Activated CD4-positive, alpha-beta memory T cell treated with anti-CD3 and anti-CD28 coated beads, Interleukin-2, amount 10 ng/mL, durations not matched to agents 7 days and 5 days (primary cell): ENCODE data around the gene ITPR1. TPM values are rescaled to one million over a fixed set of nuclear protein-coding genes. Genes with fewer than 3 reads are reported as not detected.

ENCODE experiments used
- CTCF ChIA-PET: fragments of 350-600 bp; sonication (Branson Sonifier 250); formaldehyde crosslinking; loops from one replicate; lab custom pipeline; 2021; ENCODE audit warnings: antibody characterized with exemption, inconsistent platforms; lab: Charles Lee
- POLR2A ChIA-PET: fragments of 350-600 bp; sonication (Branson Sonifier 250); formaldehyde crosslinking; loops from one replicate; lab custom pipeline; 2021; ENCODE audit warnings: antibody characterized with exemption; lab: Charles Lee
- DNase-seq: peaks from one replicate; pipeline ENCODE4 v3.0.0-alpha.2; 2020
- H3K27ac Mint-ChIP-seq: one replicate; pipeline ENCODE4 v1.8.0; 2021; ENCODE audit warnings: mild to moderate bottlenecking, mixed read lengths
- H3K27me3 Mint-ChIP-seq: one replicate; pipeline ENCODE4 v1.8.0; 2021; ENCODE audit warnings: mixed read lengths
- H3K36me3 Mint-ChIP-seq: one replicate; pipeline ENCODE4 v1.8.0; 2021; ENCODE audit warnings: low read depth, mixed read lengths
- H3K4me1 Mint-ChIP-seq: one replicate; pipeline ENCODE4 v1.8.0; 2021; ENCODE audit warnings: mixed read lengths
- H3K4me3 Mint-ChIP-seq: one replicate; pipeline ENCODE4 v1.8.0; 2021; ENCODE audit warnings: mild to moderate bottlenecking, mixed read lengths
- H3K9me3 Mint-ChIP-seq: one replicate; pipeline ENCODE4 v1.8.0; 2021; ENCODE audit warnings: mixed read lengths
- total RNA-seq, 2 experiments: library from RNA; stranded (reverse); gene quantifications; one replicate each; pipeline ENCODE4 v1.2.3, GENCODE V29; 2021

The ITPR1 gene
- total RNA-seq, 2 experiments from 2014 or later: 59.6 to 64.3 TPM

GRCh38 chr3:4466741-4467521, 26.2 kb upstream of the ITPR1 start, which contains the start of gene SUMF1:
TSS of gene SUMF1 (minus strand) at chr3:4467269. CDS start at chr3:4467245, 24 bp downstream.
- H3K4me1 Mint-ChIP-seq: peaks cover 22% of the 10 kb centered on the region
- peak; percentile 82 for DNase-seq
- no peaks in the 10 kb centered on the region for H3K36me3 Mint-ChIP-seq
- H3K27ac Mint-ChIP-seq: peak within 1 kb of the TSS; percentile 86
- H3K9me3 Mint-ChIP-seq: no peaks in the 10 kb centered on the region
- H3K4me3 Mint-ChIP-seq: peak within 1 kb of the TSS; percentile 88
- CTCF ChIA-PET: interaction anchor here (1.0 to 1.6 kb wide), 4 partner anchors 26 to 167 kb away, joined by 3 to 9 read pairs (median 6); partner anchors contain the start of gene ITPR1
- POLR2A ChIA-PET: interaction anchor here (0.6 to 2.2 kb wide), 16 partner anchors 9 to 731 kb away, joined by 3 to 60 read pairs (median 4); partner anchors contain the start of gene ITPR1
- peaks cover under 1% of the 10 kb centered on the region for H3K27me3 Mint-ChIP-seq

GRCh38 chr3:4467522-4467867, 25.7 kb upstream of the ITPR1 start:
- Mint-ChIP-seq H3K27me3 (peaks cover 4% of the 10 kb centered on the region), H3K27ac (peak overlapping the region; percentile 86), H3K9me3 (no peaks in the 10 kb centered on the region), H3K4me3 (peak overlapping the region; percentile 88), H3K36me3 (no peaks in the 10 kb centered on the region), H3K4me1 (peaks cover 22% of the 10 kb centered on the region)
- POLR2A ChIA-PET: interaction anchor here (0.6 to 2.2 kb wide), 16 partner anchors 9 to 730 kb away, joined by 3 to 60 read pairs (median 4); partner anchors contain the start of gene ITPR1
- CTCF ChIA-PET: interaction anchor here (1.0 to 1.6 kb wide), 4 partner anchors 26 to 166 kb away, joined by 3 to 9 read pairs (median 6); partner anchors contain the start of gene ITPR1
- DNase-seq: no peak

GRCh38 chr3:4471907-4472306, 21.2 kb upstream of the ITPR1 start:
- H3K9me3 Mint-ChIP-seq: no peaks in the 10 kb centered on the region
- H3K27me3 Mint-ChIP-seq: peaks cover 16% of the 10 kb centered on the region
- POLR2A ChIA-PET: interaction anchor here (3.8 kb wide), 1 partner anchor 21 kb away, joined by 20 read pairs; the partner anchor contains the start of gene ITPR1
- peaks cover 16% of the 10 kb centered on the region for H3K4me1 Mint-ChIP-seq
- no peak for DNase-seq
- H3K4me3 Mint-ChIP-seq: no peak overlapping the region
- no peaks in the 10 kb centered on the region for H3K36me3 Mint-ChIP-seq
- H3K27ac Mint-ChIP-seq: no peak overlapping the region
- CTCF ChIA-PET: no interaction called here

GRCh38 chr3:4472312-4472711, 20.8 kb upstream of the ITPR1 start:
- POLR2A ChIA-PET: interaction anchor here (1.5 to 3.8 kb wide), 2 partner anchors 21 kb away, joined by 3 to 20 read pairs; partner anchors contain the start of gene ITPR1
- Mint-ChIP-seq H3K27me3 (peaks cover 16% of the 10 kb centered on the region), H3K4me3 (no peak overlapping the region), H3K27ac (no peak overlapping the region), H3K4me1 (peaks cover 14% of the 10 kb centered on the region), H3K9me3 (no peaks in the 10 kb centered on the region), H3K36me3 (no peaks in the 10 kb centered on the region)
- CTCF ChIA-PET: no interaction called here
- DNase-seq: no peak

GRCh38 chr3:4472766-4473165, 20.4 kb upstream of the ITPR1 start:
- Mint-ChIP-seq H3K4me3 (no peak overlapping the region), H3K27me3 (peaks cover 16% of the 10 kb centered on the region), H3K9me3 (no peaks in the 10 kb centered on the region), H3K36me3 (no peaks in the 10 kb centered on the region), H3K4me1 (peaks cover 10% of the 10 kb centered on the region), H3K27ac (no peak overlapping the region)
- POLR2A ChIA-PET: interaction anchor here (1.5 kb wide), 1 partner anchor 20 kb away, joined by 3 read pairs; the partner anchor contains the start of gene ITPR1
- CTCF ChIA-PET: no interaction called here
- DNase-seq: no peak

GRCh38 chr3:4474683-4475490, 18.3 kb upstream of the ITPR1 start:
- no peak overlapping the region for H3K4me3 Mint-ChIP-seq
- no peaks in the 10 kb centered on the region for H3K36me3 Mint-ChIP-seq
- no peak overlapping the region for H3K27ac Mint-ChIP-seq
- peaks cover 10% of the 10 kb centered on the region for H3K4me1 Mint-ChIP-seq
- H3K27me3 Mint-ChIP-seq: peaks cover 19% of the 10 kb centered on the region
- CTCF ChIA-PET: interaction anchor here (0.8 to 1.6 kb wide), 3 partner anchors 18 to 124 kb away, joined by 3 to 7 read pairs (median 3); partner anchors contain the start of gene ITPR1
- POLR2A ChIA-PET: interaction anchor here (1.3 to 2.3 kb wide), 2 partner anchors 19 to 81 kb away, joined by 3 to 17 read pairs; partner anchors contain the start of gene ITPR1
- no peaks in the 10 kb centered on the region for H3K9me3 Mint-ChIP-seq
- peak; percentile 36 for DNase-seq

GRCh38 chr3:4475804-4476203, 17.3 kb upstream of the ITPR1 start:
- no peaks in the 10 kb centered on the region for H3K36me3 Mint-ChIP-seq
- DNase-seq: no peak
- H3K4me3 Mint-ChIP-seq: no peak overlapping the region
- H3K27me3 Mint-ChIP-seq: peaks cover 20% of the 10 kb centered on the region
- ChIA-PET CTCF (interaction anchor here (1.4 kb wide), 1 partner anchor 17 kb away, joined by 3 read pairs; the partner anchor contains the start of gene ITPR1), POLR2A (interaction anchor here (2.3 kb wide), 1 partner anchor 18 kb away, joined by 17 read pairs; the partner anchor contains the start of gene ITPR1)
- H3K4me1 Mint-ChIP-seq: peaks cover 10% of the 10 kb centered on the region
- no peak overlapping the region for H3K27ac Mint-ChIP-seq
- H3K9me3 Mint-ChIP-seq: no peaks in the 10 kb centered on the region

GRCh38 chr3:4476496-4476895, 16.7 kb upstream of the ITPR1 start:
- no peak overlapping the region for H3K4me3 Mint-ChIP-seq
- peaks cover 10% of the 10 kb centered on the region for H3K4me1 Mint-ChIP-seq
- POLR2A ChIA-PET: interaction anchor here (2.3 kb wide), 1 partner anchor 17 kb away, joined by 17 read pairs; the partner anchor contains the start of gene ITPR1

GRCh38 chr3:4478261-4478660, 14.9 kb upstream of the ITPR1 start:
- POLR2A ChIA-PET: no interaction called here
- peaks cover 10% of the 10 kb centered on the region for H3K4me1 Mint-ChIP-seq

More at GRCh38 chr3:4476496-4476895, 16.7 kb upstream of the ITPR1 start:
- Mint-ChIP-seq H3K9me3 (no peaks in the 10 kb centered on the region), H3K36me3 (no peaks in the 10 kb centered on the region), H3K27me3 (peaks cover 20% of the 10 kb centered on the region), H3K27ac (no peak overlapping the region)
- CTCF ChIA-PET: interaction anchor here (1.4 kb wide), 1 partner anchor 16 kb away, joined by 3 read pairs; the partner anchor contains the start of gene ITPR1
- DNase-seq: no peak

GRCh38 chr3:4491855-4492207, 1.3 kb upstream of the ITPR1 start:
- POLR2A ChIA-PET: interaction anchor here (1.8 to 6.1 kb wide), 8 partner anchors 14 to 141 kb away, joined by 5 to 93 read pairs (median 32); partner anchors contain the start of gene SUMF1

More at GRCh38 chr3:4478261-4478660, 14.9 kb upstream of the ITPR1 start:
- DNase-seq: no peak
- CTCF ChIA-PET: no interaction called here
- H3K4me3 Mint-ChIP-seq: no peak overlapping the region
- no peak overlapping the region for H3K27ac Mint-ChIP-seq
- no peaks in the 10 kb centered on the region for H3K9me3 Mint-ChIP-seq
- peaks cover 11% of the 10 kb centered on the region for H3K27me3 Mint-ChIP-seq
- no peaks in the 10 kb centered on the region for H3K36me3 Mint-ChIP-seq

GRCh38 chr3:4492208-4493013, 737 bp upstream of the ITPR1 start:
- peak; percentile 56 for DNase-seq
- Mint-ChIP-seq H3K36me3 (peaks cover 30% of the 10 kb centered on the region), H3K27ac (no peak overlapping the region), H3K4me1 (peaks cover 32% of the 10 kb centered on the region), H3K9me3 (no peaks in the 10 kb centered on the region), H3K27me3 (peaks cover 22% of the 10 kb centered on the region), H3K4me3 (peak overlapping the region; percentile 82)
- POLR2A ChIA-PET: interaction anchor here (0.6 to 6.1 kb wide), 21 partner anchors 13 to 631 kb away, joined by 3 to 93 read pairs (median 6); partner anchors contain the start of gene SUMF1
- CTCF ChIA-PET: interaction anchor here (0.9 to 5.4 kb wide), 14 partner anchors 12 to 630 kb away, joined by 3 to 51 read pairs (median 6); partner anchors contain the start of gene SUMF1

More at GRCh38 chr3:4491855-4492207, 1.3 kb upstream of the ITPR1 start:
- CTCF ChIA-PET: interaction anchor here (1.4 to 5.4 kb wide), 7 partner anchors 15 to 220 kb away, joined by 3 to 51 read pairs (median 7); no protein-coding TSS in a partner anchor
- Mint-ChIP-seq H3K27me3 (peaks cover 22% of the 10 kb centered on the region), H3K36me3 (peaks cover 24% of the 10 kb centered on the region), H3K4me1 (peaks cover 30% of the 10 kb centered on the region), H3K4me3 (peak overlapping the region; percentile 82), H3K27ac (no peak overlapping the region), H3K9me3 (no peaks in the 10 kb centered on the region)
- no peak for DNase-seq
